Rectal smooth muscle tissue (tissue), 1 donor: ENCODE measurements around the gene KRT9.

Source experiments
- H3K27ac ChIP-seq: one replicate; pipeline ENCODE4 v1.7.0; 2013; ENCODE audit warnings: low read depth, low read length, inconsistent platforms
- H3K27me3 ChIP-seq: one replicate; pipeline ENCODE4 v1.7.0; 2013; ENCODE audit warnings: low read length; ENCODE audit not compliant: control insufficient read depth, insufficient read depth
- H3K36me3 ChIP-seq: one replicate; pipeline ENCODE4 v1.7.0; 2013; ENCODE audit warnings: low read length; ENCODE audit not compliant: control insufficient read depth, insufficient read depth
- H3K4me1 ChIP-seq: one replicate; pipeline ENCODE4 v1.7.0; 2013; ENCODE audit warnings: low read length; ENCODE audit not compliant: control insufficient read depth, insufficient read depth
- H3K4me3 ChIP-seq: one replicate; pipeline ENCODE4 v1.7.0; 2013; ENCODE audit warnings: low read length
- H3K9ac ChIP-seq: one replicate; pipeline ENCODE4 v1.7.0; 2013; ENCODE audit warnings: low read length

KRT9 gene

GRCh38 chr17:41534899-41535546, 36.8 kb downstream of the KRT9 start:
- no peaks in the 10 kb centered on the region for H3K36me3 ChIP-seq
- H3K9ac ChIP-seq, result no peak overlapping the region
- no peak overlapping the region for H3K27ac ChIP-seq
- H3K4me3 ChIP-seq, result no peak overlapping the region
- H3K4me1 ChIP-seq, result no peaks in the 10 kb centered on the region
- no peaks in the 10 kb centered on the region for H3K27me3 ChIP-seq

- Histone ChIP-seq H3K9ac (no peak overlapping the region), H3K27me3 (no peaks in the 10 kb centered on the region), H3K4me3 (no peak overlapping the region), H3K4me1 (no peaks in the 10 kb centered on the region), H3K36me3 (no peaks in the 10 kb centered on the region), H3K27ac (no peak overlapping the region)
Observed at GRCh38 chr17:41533613-41534012, 38.2 kb downstream of the KRT9 start.

GRCh38 chr17:41532947-41533570, 38.8 kb downstream of the KRT9 start:
- H3K4me1 ChIP-seq, result no peaks in the 10 kb centered on the region
- H3K27me3 ChIP-seq, result no peaks in the 10 kb centered on the region
- no peaks in the 10 kb centered on the region for H3K36me3 ChIP-seq
- no peak overlapping the region for H3K9ac ChIP-seq
- no peak overlapping the region for H3K27ac ChIP-seq
- H3K4me3 ChIP-seq, result no peak overlapping the region

GRCh38 chr17:41531993-41532392, 39.9 kb downstream of the KRT9 start:
- H3K27ac ChIP-seq, result no peak overlapping the region

GRCh38 chr17:41530062-41531048, 41.5 kb downstream of the KRT9 start:
- no peak overlapping the region for H3K9ac ChIP-seq

More at GRCh38 chr17:41531993-41532392, 39.9 kb downstream of the KRT9 start:
- H3K27me3 ChIP-seq, result peaks cover 3% of the 10 kb centered on the region
- no peak overlapping the region for H3K9ac ChIP-seq
- H3K4me3 ChIP-seq, result no peak overlapping the region
- no peaks in the 10 kb centered on the region for H3K36me3 ChIP-seq
- no peaks in the 10 kb centered on the region for H3K4me1 ChIP-seq

GRCh38 chr17:41529491-41529915, 42.4 kb downstream of the KRT9 start:
- no peak overlapping the region for H3K27ac ChIP-seq
- H3K9ac ChIP-seq, result no peak overlapping the region
- no peaks in the 10 kb centered on the region for H3K4me1 ChIP-seq
- H3K4me3 ChIP-seq, result no peak overlapping the region
- peaks cover 3% of the 10 kb centered on the region for H3K27me3 ChIP-seq
- no peaks in the 10 kb centered on the region for H3K36me3 ChIP-seq

More at GRCh38 chr17:41530062-41531048, 41.5 kb downstream of the KRT9 start:
- H3K4me3 ChIP-seq, result no peak overlapping the region
- H3K27me3 ChIP-seq, result peaks cover 3% of the 10 kb centered on the region
- H3K27ac ChIP-seq, result no peak overlapping the region
- no peaks in the 10 kb centered on the region for H3K36me3 ChIP-seq
- no peaks in the 10 kb centered on the region for H3K4me1 ChIP-seq

- peaks cover 3% of the 10 kb centered on the region for H3K27me3 ChIP-seq
- H3K4me3 ChIP-seq, result no peak overlapping the region
- H3K27ac ChIP-seq, result no peak overlapping the region
- no peaks in the 10 kb centered on the region for H3K4me1 ChIP-seq
- H3K36me3 ChIP-seq, result no peaks in the 10 kb centered on the region
- H3K9ac ChIP-seq, result no peak overlapping the region
Observed at GRCh38 chr17:41528959-41529353, 42.9 kb downstream of the KRT9 start.

GRCh38 chr17:41527063-41528023, 44.5 kb downstream of the KRT9 start:
- H3K27ac ChIP-seq, result peak overlapping the region; percentile 20
- H3K36me3 ChIP-seq, result no peaks in the 10 kb centered on the region
- H3K4me3 ChIP-seq, result peak overlapping the region; percentile 56
- H3K4me1 ChIP-seq, result no peaks in the 10 kb centered on the region
- H3K9ac ChIP-seq, result no peak overlapping the region
- peaks cover 3% of the 10 kb centered on the region for H3K27me3 ChIP-seq

- Histone ChIP-seq H3K4me1 (no peaks in the 10 kb centered on the region), H3K27ac (no peak overlapping the region), H3K36me3 (no peaks in the 10 kb centered on the region), H3K4me3 (no peak overlapping the region), H3K9ac (no peak overlapping the region), H3K27me3 (peaks cover 3% of the 10 kb centered on the region)
Observed at GRCh38 chr17:41524261-41524660, 47.6 kb downstream of the KRT9 start.

- Histone ChIP-seq H3K4me1 (no peaks in the 10 kb centered on the region), H3K27me3 (peaks cover 3% of the 10 kb centered on the region), H3K36me3 (no peaks in the 10 kb centered on the region), H3K9ac (no peak overlapping the region), H3K27ac (no peak overlapping the region), H3K4me3 (no peak overlapping the region)
Observed at GRCh38 chr17:41523787-41524186, 48.1 kb downstream of the KRT9 start.

- Histone ChIP-seq H3K27me3 (peaks cover 3% of the 10 kb centered on the region), H3K4me1 (no peaks in the 10 kb centered on the region), H3K36me3 (no peaks in the 10 kb centered on the region), H3K9ac (no peak overlapping the region), H3K27ac (no peak overlapping the region), H3K4me3 (no peak overlapping the region)
Observed at GRCh38 chr17:41523225-41523593, 48.6 kb downstream of the KRT9 start.
